HG03558 (cell line): ENCODE measurements around the gene KIRREL1.

Experiments
- ATAC-seq: cut with Tn5 transposase; IDR thresholded peaks from one replicate; pipeline ENCODE4 v1.9.1; 2021; ENCODE audit warnings: moderate number of reproducible peaks; ENCODE audit not compliant: unreplicated experiment; ENCODE audit errors: extremely low read depth

Gene KIRREL1

GRCh38 chr1:157993147-157993917 is at the start of gene KIRREL1:
Gene KIRREL1, plus strand, starts transcription at chr1:157993645. Its CDS starts 32 bp downstream, at chr1:157993677.
- ATAC-seq: no peak

DNA sequence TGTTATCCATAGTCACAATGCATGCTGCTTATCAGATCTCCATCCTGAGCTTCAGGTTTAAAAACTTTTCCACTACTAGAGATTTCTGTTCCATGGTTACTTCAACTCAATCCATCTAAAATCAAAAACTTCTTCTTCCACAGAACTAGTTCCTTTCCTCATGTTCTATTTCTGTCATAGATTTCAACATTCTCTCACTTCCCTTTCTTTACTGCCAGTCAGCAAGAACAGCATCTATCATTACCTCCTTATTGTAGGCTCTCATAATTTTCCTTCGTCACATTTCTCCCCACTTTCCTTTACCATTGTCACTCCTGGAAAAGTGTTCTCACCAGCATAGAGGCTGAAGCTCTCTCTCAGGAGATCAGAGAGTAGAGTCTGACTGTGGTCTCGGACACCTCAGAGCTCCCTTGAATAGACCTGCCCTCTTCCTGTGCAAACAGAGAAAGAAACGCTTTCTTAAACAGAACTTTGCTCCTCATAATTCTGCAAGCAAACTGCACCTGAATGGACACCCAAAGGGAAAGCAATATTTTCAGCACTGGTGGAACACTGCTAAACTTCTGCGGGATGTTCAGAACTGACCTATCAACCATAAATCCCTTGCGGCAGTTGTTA is 48.7 kb upstream of the KIRREL1 start:
- ATAC-seq: no peak

DNA sequence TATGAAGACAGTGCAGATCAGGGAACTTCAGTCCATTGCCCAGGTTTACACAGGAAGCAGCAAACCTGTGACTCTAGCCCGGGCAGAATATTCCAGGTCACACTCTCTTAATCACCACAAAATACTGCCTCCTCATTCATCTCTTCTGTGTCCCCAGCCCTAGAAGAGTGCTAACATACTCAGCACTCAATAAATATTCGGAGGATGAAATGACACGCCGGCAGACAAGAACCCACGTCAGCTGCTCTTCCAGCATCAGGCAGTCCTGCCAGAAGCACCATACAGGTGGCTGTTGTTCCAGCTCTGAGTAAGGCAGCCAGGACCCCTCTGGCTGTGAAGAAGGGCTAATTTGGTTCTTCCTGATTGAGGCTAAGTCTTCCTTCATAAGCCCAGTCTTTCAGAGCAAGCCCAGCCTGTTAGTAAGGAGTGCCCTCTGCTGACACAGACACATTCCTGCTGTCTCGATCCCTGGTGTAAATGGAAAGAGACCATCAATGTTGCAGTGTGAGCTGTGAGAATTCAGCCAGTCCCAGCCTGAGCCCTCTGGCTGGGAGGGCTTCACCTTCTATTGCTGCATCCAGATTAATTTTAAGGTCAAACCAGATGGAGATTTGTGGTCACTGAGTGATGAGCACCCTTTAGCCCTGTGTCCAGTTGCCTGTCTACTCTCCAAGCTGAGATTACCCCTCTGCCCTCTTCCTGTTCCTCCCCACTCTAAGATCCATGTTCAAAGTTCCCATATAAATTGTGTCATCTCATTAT is 45.0 kb upstream of the KIRREL1 start:
- ATAC-seq: no peak

- ATAC-seq: no peak
These were observed 44.4 kb upstream of the KIRREL1 start for GRCh38 chr1:157949074-157949354.

- ATAC-seq: no peak
These were observed 42.2 kb upstream of the KIRREL1 start for GRCh38 chr1:157951230-157951629.

DNA sequence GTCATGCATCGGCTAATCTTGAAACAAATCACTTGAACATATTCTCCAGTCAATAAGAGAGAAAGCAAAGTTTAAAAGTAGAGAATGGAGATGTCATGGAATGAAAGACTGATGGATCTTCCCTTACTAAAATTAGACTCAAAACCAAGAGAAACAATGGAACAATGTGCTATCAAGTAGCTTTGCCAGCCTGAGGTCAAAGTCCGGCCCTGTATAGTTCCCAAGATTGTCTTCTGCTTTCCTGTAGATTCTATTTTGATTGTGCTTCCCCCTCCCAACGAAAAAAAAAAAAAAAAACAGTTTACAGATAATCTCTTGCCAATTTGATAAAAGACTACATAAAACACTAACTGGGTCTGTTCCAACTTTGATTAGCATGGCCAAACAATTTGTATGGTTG is 40.8 kb upstream of the KIRREL1 start:
- ATAC-seq: no peak

- ATAC-seq: no peak
These were observed 38.2 kb upstream of the KIRREL1 start for GRCh38 chr1:157955221-157955620.

- no peak for ATAC-seq
These were observed 37.6 kb upstream of the KIRREL1 start for GRCh38 chr1:157955857-157956256.

- ATAC-seq: no peak
These were observed 36.7 kb upstream of the KIRREL1 start for GRCh38 chr1:157956732-157957131.

DNA sequence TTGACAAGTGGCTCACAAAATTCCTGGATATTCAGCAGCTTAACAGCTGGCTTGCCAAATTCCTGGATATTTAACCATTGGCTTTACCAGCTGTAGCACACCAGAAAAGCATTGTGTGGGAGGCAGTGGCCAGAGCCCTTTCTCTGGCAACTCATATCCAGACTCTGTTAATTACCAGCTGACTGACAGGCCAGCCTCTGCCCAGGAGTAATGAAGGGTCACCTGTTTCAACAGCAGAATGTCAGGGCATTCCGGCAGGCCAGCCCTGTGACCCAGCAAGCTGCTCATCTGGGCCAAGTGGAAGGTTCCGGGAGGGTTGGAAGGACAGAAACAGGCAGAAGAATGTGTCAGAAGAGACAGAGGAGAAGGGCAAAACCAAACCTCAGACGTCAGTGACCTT is 35.2 kb upstream of the KIRREL1 start:
- ATAC-seq: no peak

DNA sequence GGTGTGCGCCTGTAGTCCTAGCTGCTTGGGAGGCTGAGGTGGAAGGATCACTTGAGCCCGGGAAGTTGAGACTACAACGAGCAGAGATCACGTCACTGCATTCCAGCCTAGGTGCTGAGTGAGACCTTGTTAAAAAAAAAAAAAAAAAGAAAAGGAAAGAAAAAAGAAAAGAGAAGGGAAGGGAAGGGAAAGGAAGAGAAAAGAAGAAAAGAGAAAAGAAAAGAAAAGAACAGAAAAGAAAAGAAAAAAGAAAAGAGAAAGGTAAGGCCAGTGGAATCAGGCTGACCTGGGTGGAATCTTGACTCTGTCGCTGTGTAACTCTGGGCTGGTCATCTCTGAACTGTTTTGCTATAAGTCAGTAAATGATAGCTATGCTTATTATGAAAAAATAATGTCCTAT is 33.7 kb upstream of the KIRREL1 start:
- ATAC-seq: no peak

DNA sequence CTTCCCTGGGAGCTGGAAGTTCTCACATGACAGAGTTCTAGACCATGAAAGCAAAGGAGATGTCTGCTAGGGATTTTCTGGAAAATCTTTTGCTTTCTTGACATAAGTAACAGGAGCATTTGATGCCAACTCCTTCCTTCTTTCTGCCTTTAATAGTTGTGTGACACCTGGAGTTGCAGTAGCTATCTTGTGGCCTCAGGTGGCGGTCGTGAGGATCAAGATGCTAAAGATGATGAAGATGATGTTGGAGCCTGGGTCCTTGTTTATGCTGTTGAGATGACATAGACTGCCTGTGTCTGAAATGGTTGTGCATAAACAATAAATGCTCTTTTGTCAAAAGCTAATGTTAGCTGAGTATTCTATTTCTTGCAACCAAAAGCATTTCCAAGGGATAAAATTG is 32.7 kb upstream of the KIRREL1 start:
- no peak for ATAC-seq

DNA sequence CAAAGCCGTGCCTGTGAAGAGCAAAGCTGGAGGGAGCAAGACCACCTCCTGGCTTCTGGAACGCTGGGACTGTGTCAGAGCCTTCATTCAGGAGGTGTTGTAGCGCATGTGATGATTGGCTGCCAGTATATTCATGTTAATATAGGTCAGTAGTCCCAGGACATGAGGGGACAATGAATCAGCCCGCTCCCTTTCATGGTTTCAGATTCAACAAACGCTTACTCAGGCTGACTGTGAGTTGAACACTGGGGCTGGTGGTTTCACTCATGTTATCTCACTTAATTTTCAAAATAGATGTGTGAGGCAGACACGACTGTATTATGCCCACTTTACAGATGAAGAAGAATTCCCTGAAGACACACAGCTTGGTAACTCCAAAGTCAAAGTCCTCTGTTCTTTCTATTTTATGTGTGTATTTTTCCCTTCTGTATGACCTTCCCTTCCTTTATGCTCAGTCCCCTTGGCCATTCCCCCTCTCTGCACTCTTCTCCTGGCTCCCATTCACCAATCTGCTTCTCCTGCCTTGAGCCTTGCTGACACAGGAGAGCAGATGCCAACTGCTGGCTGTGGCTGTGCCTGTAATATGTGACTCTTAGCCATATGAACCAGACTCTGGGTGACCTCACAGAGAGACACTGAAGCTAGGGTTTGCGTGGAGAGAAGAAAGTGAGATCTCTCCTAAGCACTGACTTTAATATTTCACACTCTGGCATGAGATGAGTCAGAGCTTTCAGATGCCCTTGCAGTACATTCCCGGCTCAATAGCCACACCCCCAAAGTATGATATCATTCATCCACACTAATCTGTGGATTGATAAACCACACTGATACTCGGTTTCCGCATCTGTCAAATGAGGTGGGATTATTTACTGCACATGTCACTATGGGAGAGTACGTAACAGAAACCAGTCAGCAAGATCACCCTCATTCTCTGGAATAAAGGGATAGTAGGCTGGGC is 31.4 kb upstream of the KIRREL1 start:
- ATAC-seq: peak; percentile 51

GRCh38 chr1:157963713-157964112 is 29.7 kb upstream of the KIRREL1 start:
- ATAC-seq: no peak

GRCh38 chr1:157965584-157965983 is 27.9 kb upstream of the KIRREL1 start:
- ATAC-seq: no peak

DNA sequence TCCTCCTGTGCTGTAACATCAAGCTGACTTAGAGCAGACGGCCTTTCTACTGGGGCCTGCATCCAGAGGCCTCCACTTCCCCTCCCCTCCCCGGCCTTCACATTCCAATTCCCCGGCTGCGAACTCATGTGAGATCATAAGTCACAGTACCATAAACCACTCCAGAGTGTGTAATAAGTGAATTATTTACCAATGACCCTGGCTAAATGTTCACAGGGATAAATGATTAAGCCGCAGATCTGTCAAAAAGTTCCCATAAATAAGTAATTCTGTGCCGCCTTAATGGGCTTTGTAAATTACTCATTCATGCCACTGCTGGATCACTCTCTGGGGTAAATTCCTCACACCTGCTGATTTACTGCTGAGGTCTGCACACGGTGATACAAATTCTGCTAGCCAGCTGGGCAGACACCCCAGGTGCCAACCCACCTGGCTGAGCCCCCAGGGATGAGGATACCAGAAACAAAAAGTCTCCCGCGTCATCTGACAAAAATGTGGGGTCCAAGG is 27.4 kb upstream of the KIRREL1 start:
- ATAC-seq: no peak

- ATAC-seq: no peak
These were observed 26.2 kb upstream of the KIRREL1 start for GRCh38 chr1:157967205-157967604.

GRCh38 chr1:157968508-157968907 is 24.9 kb upstream of the KIRREL1 start:
- ATAC-seq: no peak

DNA sequence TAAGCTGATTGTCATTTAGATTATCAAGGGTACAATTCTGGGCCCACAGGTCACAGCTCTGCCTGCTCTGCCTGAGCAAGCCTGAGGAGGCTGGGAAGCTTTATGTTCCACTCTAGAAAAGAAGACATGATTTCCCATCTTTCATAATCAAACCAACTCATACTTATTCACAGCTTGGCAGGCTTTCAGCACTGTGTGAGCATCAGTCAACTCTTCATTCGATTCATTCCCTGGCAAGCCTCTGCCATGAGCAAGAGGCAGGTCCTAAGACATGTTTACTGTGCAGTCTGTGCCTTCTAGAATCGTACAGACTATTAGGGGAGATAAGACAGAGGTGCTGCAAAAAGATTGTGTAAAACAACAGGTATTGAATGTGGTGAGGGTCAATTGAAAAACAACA is 24.5 kb upstream of the KIRREL1 start:
- no peak for ATAC-seq
